22Rv1 (cell line): ENCODE measurements around the gene RHBDL3.

ENCODE experiments used
- H3K27ac ChIP-seq: fragments of 450-650 bp; 2 replicates; pipeline ENCODE4 v1.5.1; 2017
- CTCF ChIP-seq: fragments of 450-650 bp; IDR thresholded peaks from 2 replicates; pipeline ENCODE4 v1.5.1; 2017; ENCODE audit warnings: mild to moderate bottlenecking
- ZFX ChIP-seq: fragments of 450-650 bp; IDR thresholded peaks from 2 replicates; pipeline ENCODE4 v1.6.1; 2017; ENCODE audit warnings: antibody characterized with exemption, borderline replicate concordance

The RHBDL3 gene, protein sequence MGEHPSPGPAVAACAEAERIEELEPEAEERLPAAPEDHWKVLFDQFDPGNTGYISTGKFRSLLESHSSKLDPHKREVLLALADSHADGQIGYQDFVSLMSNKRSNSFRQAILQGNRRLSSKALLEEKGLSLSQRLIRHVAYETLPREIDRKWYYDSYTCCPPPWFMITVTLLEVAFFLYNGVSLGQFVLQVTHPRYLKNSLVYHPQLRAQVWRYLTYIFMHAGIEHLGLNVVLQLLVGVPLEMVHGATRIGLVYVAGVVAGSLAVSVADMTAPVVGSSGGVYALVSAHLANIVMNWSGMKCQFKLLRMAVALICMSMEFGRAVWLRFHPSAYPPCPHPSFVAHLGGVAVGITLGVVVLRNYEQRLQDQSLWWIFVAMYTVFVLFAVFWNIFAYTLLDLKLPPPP

GRCh38 chr17:32265192-32265923 lies at the start of gene RHBDL3:
RHBDL3 (plus strand) TSS chr17:32265832; CDS start chr17:32266190, 358 bp downstream.
- no peak for TF ChIP-seq ZFX
- no peak within 1 kb of the TSS for H3K27ac ChIP-seq

DNA sequence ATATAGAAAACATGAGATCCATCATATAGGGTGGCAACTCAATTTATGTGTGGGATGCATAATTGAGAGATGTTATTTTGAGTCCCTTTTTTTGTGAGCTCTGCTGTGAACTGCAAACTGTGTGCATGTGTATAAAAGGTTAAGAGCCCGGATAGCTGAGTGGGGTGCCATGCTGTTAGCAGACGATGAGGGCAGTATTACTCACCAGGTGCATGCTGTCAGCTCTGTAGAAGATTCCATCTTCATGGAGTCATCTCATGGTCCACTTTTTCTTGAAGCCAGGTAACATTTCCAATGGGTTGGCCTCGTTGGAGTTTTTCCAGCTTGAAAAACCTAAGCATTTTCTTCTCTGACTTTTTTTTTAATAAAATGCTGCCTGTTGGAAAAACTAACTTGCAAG lies 43.0 kb upstream of the RHBDL3 start:
- no peak overlapping the region for H3K27ac ChIP-seq
- no peak for TF ChIP-seq CTCF

- H3K27ac ChIP-seq: no peak overlapping the region
- TF ChIP-seq ZFX: no peak
- no peak for TF ChIP-seq CTCF
These were observed 41.9 kb upstream of the RHBDL3 start for GRCh38 chr17:32223703-32224102.

DNA sequence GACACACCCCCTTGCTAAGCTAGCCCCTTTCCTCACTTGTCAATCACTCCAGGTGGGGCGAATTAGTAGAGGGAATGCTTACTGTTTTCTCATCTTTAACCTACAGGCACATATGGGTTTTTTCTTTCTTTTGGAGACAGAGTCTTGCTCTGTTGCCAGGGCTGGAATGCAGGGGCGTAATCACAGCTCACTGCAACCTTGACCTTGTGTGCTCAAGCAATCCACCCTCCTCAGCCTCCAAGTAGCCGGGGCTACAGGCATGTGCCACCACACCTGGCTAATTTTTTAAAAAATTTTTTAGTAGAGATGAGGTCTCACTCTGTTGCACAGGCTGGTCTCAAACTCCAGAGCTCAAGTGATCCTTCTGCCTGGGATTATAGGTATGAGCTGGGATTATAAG lies 38.7 kb upstream of the RHBDL3 start:
- no peak overlapping the region for H3K27ac ChIP-seq
- TF ChIP-seq CTCF (no peak), ZFX (no peak)

- TF ChIP-seq CTCF: no peak
- TF ChIP-seq ZFX: no peak
- H3K27ac ChIP-seq: no peak overlapping the region
These were observed 37.7 kb upstream of the RHBDL3 start for GRCh38 chr17:32227910-32228309.

DNA sequence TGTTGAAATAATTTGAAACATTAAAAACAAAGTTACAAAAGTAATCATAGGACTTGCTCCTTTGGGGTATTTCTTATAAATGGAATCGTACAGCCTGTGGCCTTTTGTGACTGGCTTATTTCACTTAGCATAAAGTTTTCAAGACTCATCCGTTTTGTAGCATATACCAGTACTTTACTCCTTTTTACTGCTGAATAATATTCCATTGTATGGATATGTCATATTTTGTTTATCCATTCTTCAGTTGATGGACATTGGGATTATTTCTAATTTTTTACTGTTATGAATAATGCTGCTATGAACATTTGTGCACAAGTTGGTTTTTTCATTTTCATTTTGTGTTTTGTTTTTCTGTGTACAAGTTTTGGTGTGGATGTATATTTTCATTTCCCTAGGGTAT lies 30.0 kb upstream of the RHBDL3 start:
- no peak overlapping the region for H3K27ac ChIP-seq
- TF ChIP-seq CTCF (no peak), ZFX (no peak)

DNA sequence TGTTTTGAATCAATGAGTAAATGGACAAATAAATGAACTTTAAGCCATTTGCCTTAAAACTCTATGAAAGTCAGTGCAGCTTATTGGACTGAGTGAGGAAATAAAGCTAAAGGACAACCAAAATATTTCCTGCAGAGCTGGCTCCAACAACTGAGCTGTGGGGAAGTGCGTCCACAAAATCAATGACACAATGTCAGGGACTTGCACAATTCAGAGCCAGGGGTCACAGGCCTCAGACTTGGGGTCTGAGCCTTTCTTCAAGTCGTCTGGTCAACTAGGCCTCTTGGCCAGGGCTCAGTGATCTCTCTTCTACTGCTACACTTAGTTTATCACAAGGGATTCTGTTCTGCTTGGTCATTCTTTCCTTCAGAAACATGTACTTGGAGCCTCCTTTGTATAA lies 26.2 kb upstream of the RHBDL3 start:
- TF ChIP-seq ZFX: no peak
- TF ChIP-seq CTCF: no peak
- H3K27ac ChIP-seq: no peak overlapping the region
